A549 (cell line): ENCODE measurements around the gene SLC6A20. TPM values are rescaled to one million over a fixed set of nuclear protein-coding genes. Genes with fewer than 3 reads are reported as not detected.

Experiments
- ATAC-seq, 2 experiments: fragments of 200-7000 bp in 1 of 2; fragments of >200 bp in 1 of 2; cut with Nextera tagmentation in 1 of 2; cut with Tn5 transposase in 1 of 2; 3 replicates each; pipeline versions ENCODE4 v1.8.0 to v1.9.1; 2018 to 2020; ENCODE audit warnings: mild to moderate bottlenecking in 1 of 2, moderate library complexity in 1 of 2
- CTCF ChIA-PET: fragments of 300-600 bp; sonication (Branson Sonifier 250); formaldehyde crosslinking; extraction: SDS; loops from one replicate; lab custom pipeline; 2021; ENCODE audit warnings: antibody characterized with exemption, inconsistent platforms; lab: Yijun Ruan, JAX
- POLR2A ChIA-PET: fragments of 350-600 bp; formaldehyde crosslinking; extraction: SDS; loops from one replicate; lab custom pipeline; 2021; ENCODE audit warnings: antibody characterized with exemption, inconsistent platforms; lab: Yijun Ruan, JAX
- DNase-seq, 2 experiments: peaks; one replicate each; pipeline versions ENCODE4 v3.0.0 to v3.0.0-alpha.2; 2011 to 2016; ENCODE audit warnings: low read depth in 1 of 2, low spot score in 1 of 2
- FAIRE-seq: peaks from 2 replicates; lab custom pipeline; 2011; peaks lifted over from hg19 to GRCh38; lab: Jason Lieb, UNC
- H3K27ac ChIP-seq, 2 experiments: fragments of >200 bp; sonication (Bioruptor Twin); formaldehyde crosslinking; 3 replicates each; pipeline ENCODE4 v1.5.1; 2016 to 2017
- H3K4me1 ChIP-seq: fragments of >200 bp; sonication (Bioruptor Twin); formaldehyde crosslinking; 3 replicates; pipeline ENCODE4 v1.6.1; 2016
- H3K4me2 ChIP-seq: fragments of >200 bp; sonication (Bioruptor Twin); formaldehyde crosslinking; 3 replicates; pipeline ENCODE4 v1.6.1; 2016
- H3K4me3 ChIP-seq: fragments of >200 bp; sonication (Bioruptor Twin); formaldehyde crosslinking; 3 replicates; pipeline ENCODE4 v1.5.1; 2016
- H3K9me3 ChIP-seq: fragments of >200 bp; sonication (Bioruptor Twin); formaldehyde crosslinking; 3 replicates; pipeline ENCODE4 v1.6.1; 2016
- CBX2 ChIP-seq: fragments of 200-600 bp; sonication (generic); IDR thresholded peaks from 2 replicates; pipeline ENCODE4 v1.6.1; 2016; ENCODE audit warnings: low read depth, mild to moderate bottlenecking, borderline replicate concordance
- CHD2 ChIP-seq: fragments of 150-350 bp; IDR thresholded peaks from 2 replicates; pipeline ENCODE4 v1.6.1; 2014; ENCODE audit warnings: low read length; ENCODE audit not compliant: partially characterized antibody
- CHD4 ChIP-seq: fragments of 200-600 bp; sonication (generic); IDR thresholded peaks from 2 replicates; pipeline ENCODE4 v1.6.1; 2016; ENCODE audit warnings: antibody characterized with exemption, mild to moderate bottlenecking, borderline replicate concordance
- FOSB ChIP-seq: fragments of 250-450 bp; sonication (Bioruptor Pico); IDR thresholded peaks from 2 replicates; pipeline ENCODE4 v1.5.0; 2020; ENCODE audit warnings: mild to moderate bottlenecking, moderate library complexity
- FOXS1 ChIP-seq: fragments of 250-450 bp; sonication (Bioruptor Pico); IDR thresholded peaks from 2 replicates; pipeline ENCODE4 v1.5.0; 2020; ENCODE audit warnings: mild to moderate bottlenecking, moderate library complexity
- HDAC2 ChIP-seq: fragments of 200-600 bp; sonication (generic); IDR thresholded peaks from 2 replicates; pipeline ENCODE4 v1.6.1; 2016
- HOXB13 ChIP-seq: fragments of 250-450 bp; sonication (Bioruptor Pico); IDR thresholded peaks from 2 replicates; pipeline ENCODE4 v1.5.0; 2020; ENCODE audit warnings: low read depth, mild to moderate bottlenecking, moderate library complexity
- HOXB5 ChIP-seq: fragments of 250-450 bp; sonication (Bioruptor Pico); IDR thresholded peaks from 2 replicates; pipeline ENCODE4 v1.5.0; 2020; ENCODE audit warnings: mild to moderate bottlenecking, moderate library complexity
- JUNB ChIP-seq: fragments of >200 bp; sonication (Bioruptor Twin); formaldehyde crosslinking; IDR thresholded peaks from 2 replicates; pipeline ENCODE4 v1.6.1; 2016
- NFE2L2 ChIP-seq: fragments of 150-350 bp; conservative IDR thresholded peaks from 2 replicates; pipeline ENCODE4 v1.6.1; 2014; ENCODE audit warnings: low read length
- NPAS2 ChIP-seq: fragments of 250-450 bp; sonication (Bioruptor Pico); IDR thresholded peaks from 2 replicates; pipeline ENCODE4 v1.8.0; 2022; ENCODE audit warnings: mild to moderate bottlenecking, moderate library complexity, borderline replicate concordance
- NR3C1 ChIP-seq: fragments of >200 bp; sonication (Bioruptor Twin); formaldehyde crosslinking; IDR thresholded peaks from 3 replicates; pipeline ENCODE4 v1.6.1; 2017
- RARB ChIP-seq: fragments of 250-450 bp; sonication (Bioruptor Pico); IDR thresholded peaks from 2 replicates; pipeline ENCODE4 v1.8.0; 2021; ENCODE audit warnings: mild to moderate bottlenecking, moderate library complexity
- RFX5 ChIP-seq: fragments of 450-650 bp; IDR thresholded peaks from 2 replicates; pipeline ENCODE4 v1.7.1; 2014; ENCODE audit warnings: antibody characterized with exemption, mild to moderate bottlenecking, moderate library complexity
- RNF2 ChIP-seq: fragments of 200-600 bp; sonication (generic); IDR thresholded peaks from 2 replicates; pipeline ENCODE4 v1.6.1; 2016; ENCODE audit warnings: low read depth, mild to moderate bottlenecking, antibody characterized with exemption, moderate library complexity, borderline replicate concordance
- SREBF2 ChIP-seq: fragments of 450-650 bp; IDR thresholded peaks from 2 replicates; pipeline ENCODE4 v1.6.1; 2014; ENCODE audit warnings: mild to moderate bottlenecking, moderate library complexity
- TP53 ChIP-seq: fragments of 250-450 bp; sonication (Bioruptor Pico); IDR thresholded peaks from 2 replicates; pipeline ENCODE4 v1.5.0; 2021; ENCODE audit warnings: mild to moderate bottlenecking, moderate library complexity
- ZC3H11A ChIP-seq: fragments of 450-650 bp; IDR thresholded peaks from 2 replicates; pipeline ENCODE4 v1.6.1; 2014; ENCODE audit warnings: antibody characterized with exemption, mild to moderate bottlenecking
- WGBS: methylation state at CpG from one replicate; pipeline ENCODE4 v1.1.6; 2017; ENCODE audit errors: missing lambda C conversion rate; 5-methylcytosine and 5-hydroxymethylcytosine counted together
- polyA plus RNA-seq, 4 experiments: library from polyadenylated mRNA; depleted of rRNA in 3 of 4; stranded (reverse); fragments of >200 nt; fragmentation: RNase III in 1 of 4; extraction: RNeasy Plus Mini Kit Qiagen cat#74134 plus additional on column Dnase treatment in 1 of 4; gene quantifications; 2 replicates in 3 of 4; 3 replicates in 1 of 4; pipeline ENCODE4 v1.2.3, GENCODE V29; 2011 to 2017
- TF ChIP-seq, protein P1 (sequence below): IDR thresholded peaks from 2 replicates; pipeline ENCODE4 v1.6.1; 2012
- TF ChIP-seq, protein P2 (sequence below): fragments of 450-650 bp; IDR thresholded peaks from 2 replicates; pipeline ENCODE4 v1.6.1; 2014; ENCODE audit warnings: antibody characterized with exemption
- TF ChIP-seq, protein P3 (sequence below): fragments of >200 bp; sonication (Bioruptor Twin); formaldehyde crosslinking; IDR thresholded peaks from 2 replicates; pipeline ENCODE4 v1.6.1; 2016
- TF ChIP-seq, protein P4 (sequence below): fragments of 250-450 bp; sonication (Bioruptor Pico); IDR thresholded peaks from 2 replicates; pipeline ENCODE4 v1.5.0; 2020; ENCODE audit warnings: low read depth, mild to moderate bottlenecking, moderate library complexity
- TF ChIP-seq, protein P5 (sequence below): fragments of 250-450 bp; sonication (Bioruptor Pico); IDR thresholded peaks from 2 replicates; pipeline ENCODE4 v1.5.0; 2021; ENCODE audit warnings: mild to moderate bottlenecking, moderate library complexity, borderline replicate concordance
- TF ChIP-seq, protein P6 (sequence below): fragments of 200-600 bp; sonication (generic); IDR thresholded peaks from 2 replicates; pipeline ENCODE4 v1.6.1; 2016; ENCODE audit warnings: antibody characterized with exemption, mild to moderate bottlenecking, moderate library complexity

Gene SLC6A20
- polyA plus RNA-seq, 2 of the 4 experiments (the other 2 are of a cell fraction): not detected

DNA sequence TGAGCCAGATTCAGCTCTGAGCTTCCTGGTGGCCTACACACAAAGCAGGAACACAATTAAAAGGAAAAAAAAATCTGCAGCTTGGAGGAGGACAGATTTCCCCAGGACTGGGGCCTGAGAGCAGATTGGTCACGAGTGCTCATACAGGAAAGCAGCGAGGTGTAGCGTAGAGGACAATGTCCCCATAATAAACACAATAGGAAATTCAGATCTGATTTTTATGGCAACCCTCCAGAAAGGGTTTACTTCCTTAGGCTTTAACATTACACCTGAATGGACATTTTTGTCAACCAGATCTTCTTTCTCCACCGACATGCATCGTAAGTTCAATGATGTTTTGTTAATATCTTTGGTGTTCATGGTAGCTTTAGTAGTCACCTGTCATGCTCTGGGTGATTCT lies 23.3 kb downstream of the SLC6A20 start:
- CTCF ChIA-PET: interaction anchor here (0.9 to 2.5 kb wide), 3 partner anchors 11 to 156 kb away, joined by 3 to 8 read pairs (median 4); no protein-coding TSS in a partner anchor
- POLR2A ChIA-PET: no interaction called here
- WGBS: 65% methylated on average over 5 of the region's 5 CpGs
- TF ChIP-seq RNF2: no peak
- TF ChIP-seq CBX2: no peak
- TF ChIP-seq, protein P1, sequence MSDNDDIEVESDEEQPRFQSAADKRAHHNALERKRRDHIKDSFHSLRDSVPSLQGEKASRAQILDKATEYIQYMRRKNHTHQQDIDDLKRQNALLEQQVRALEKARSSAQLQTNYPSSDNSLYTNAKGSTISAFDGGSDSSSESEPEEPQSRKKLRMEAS: no peak
- TF ChIP-seq, protein P2, sequence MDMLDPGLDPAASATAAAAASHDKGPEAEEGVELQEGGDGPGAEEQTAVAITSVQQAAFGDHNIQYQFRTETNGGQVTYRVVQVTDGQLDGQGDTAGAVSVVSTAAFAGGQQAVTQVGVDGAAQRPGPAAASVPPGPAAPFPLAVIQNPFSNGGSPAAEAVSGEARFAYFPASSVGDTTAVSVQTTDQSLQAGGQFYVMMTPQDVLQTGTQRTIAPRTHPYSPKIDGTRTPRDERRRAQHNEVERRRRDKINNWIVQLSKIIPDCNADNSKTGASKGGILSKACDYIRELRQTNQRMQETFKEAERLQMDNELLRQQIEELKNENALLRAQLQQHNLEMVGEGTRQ: no peak
- TF ChIP-seq HDAC2: no peak
- TF ChIP-seq SREBF2: no peak
- TF ChIP-seq CHD2: no peak
- no peak for TF ChIP-seq TP53 (CRISPR knock-in tag)
- TF ChIP-seq, protein P3, sequence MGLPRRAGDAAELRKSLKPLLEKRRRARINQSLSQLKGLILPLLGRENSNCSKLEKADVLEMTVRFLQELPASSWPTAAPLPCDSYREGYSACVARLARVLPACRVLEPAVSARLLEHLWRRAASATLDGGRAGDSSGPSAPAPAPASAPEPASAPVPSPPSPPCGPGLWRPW: no peak
- TF ChIP-seq ZC3H11A: no peak
- TF ChIP-seq, protein P4, sequence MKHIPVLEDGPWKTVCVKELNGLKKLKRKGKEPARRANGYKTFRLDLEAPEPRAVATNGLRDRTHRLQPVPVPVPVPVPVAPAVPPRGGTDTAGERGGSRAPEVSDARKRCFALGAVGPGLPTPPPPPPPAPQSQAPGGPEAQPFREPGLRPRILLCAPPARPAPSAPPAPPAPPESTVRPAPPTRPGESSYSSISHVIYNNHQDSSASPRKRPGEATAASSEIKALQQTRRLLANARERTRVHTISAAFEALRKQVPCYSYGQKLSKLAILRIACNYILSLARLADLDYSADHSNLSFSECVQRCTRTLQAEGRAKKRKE (CRISPR knock-in tag): no peak
- TF ChIP-seq JUNB: no peak
- no peaks in the 10 kb centered on the region for H3K4me1 ChIP-seq
- no peak for DNase-seq
- H3K4me3 ChIP-seq: no peak overlapping the region
- FAIRE-seq: no peak
- H3K9me3 ChIP-seq: no peaks in the 10 kb centered on the region
- no peak overlapping the region for H3K4me2 ChIP-seq
- H3K27ac ChIP-seq: no peak overlapping the region
- ATAC-seq: no peak

DNA sequence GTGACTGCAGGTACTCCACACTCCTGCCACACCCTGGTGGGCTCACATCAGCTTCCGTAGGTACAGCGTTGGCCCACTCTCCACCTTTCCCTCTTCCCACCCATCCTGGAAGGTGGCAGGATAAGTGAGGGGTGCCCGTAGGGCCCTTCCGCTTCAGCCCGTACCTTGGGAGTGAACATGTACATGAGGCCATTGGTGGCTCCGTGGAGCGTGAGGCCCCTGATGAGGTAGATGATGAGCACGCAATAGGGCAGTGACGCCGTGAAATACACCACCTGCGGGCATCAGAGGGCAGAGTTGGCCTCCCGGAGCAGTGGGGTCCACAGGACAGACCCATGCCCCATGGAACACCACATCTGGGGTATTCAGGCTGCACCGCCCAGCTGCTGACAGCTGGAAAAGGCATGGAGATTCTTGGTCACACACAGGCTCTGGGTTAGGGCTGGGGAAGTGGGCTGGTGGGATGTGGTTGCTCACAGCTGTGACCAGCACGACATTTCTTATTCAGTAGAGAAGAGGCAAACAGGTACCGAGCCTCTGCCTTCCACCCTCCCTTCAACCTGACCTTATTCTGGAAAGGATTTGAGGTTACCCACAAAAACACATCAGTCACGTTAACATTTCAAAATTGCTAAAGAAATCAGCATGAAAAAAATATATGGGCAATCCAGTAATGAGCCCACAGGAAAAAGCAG lies 23.8 kb downstream of the SLC6A20 start:
- H3K4me2 ChIP-seq: no peak overlapping the region

DNA sequence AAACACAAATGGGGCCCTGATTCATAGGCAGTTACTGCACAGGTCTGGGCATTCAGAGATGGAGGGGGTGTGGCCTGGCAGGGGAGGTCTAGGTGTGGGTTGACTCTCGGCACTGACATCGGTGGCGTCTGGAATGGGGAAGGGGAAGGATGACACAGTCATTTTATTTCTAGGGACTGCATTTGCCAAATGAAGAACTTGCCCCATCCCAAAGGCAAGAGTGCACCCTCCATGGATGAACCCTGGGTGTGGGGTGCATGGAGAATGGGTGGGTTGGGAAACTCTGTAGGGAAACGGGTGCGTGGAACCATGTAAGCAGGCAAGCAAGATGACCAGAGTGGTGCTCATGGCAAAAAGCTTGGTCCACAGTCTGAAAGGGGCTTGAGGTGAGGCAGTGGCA lies 24.5 kb downstream of the SLC6A20 start:
- WGBS: 90% methylated on average over 5 of the region's 5 CpGs
- H3K27ac ChIP-seq: no peak overlapping the region
- H3K4me1 ChIP-seq: no peaks in the 10 kb centered on the region
- no peak for ATAC-seq
- H3K4me3 ChIP-seq: no peak overlapping the region
- FAIRE-seq: no peak
- ChIA-PET CTCF (interaction anchor here (1.2 kb wide), 2 partner anchors 9 to 11 kb away, joined by 3 to 4 read pairs; no protein-coding TSS in a partner anchor), POLR2A (no interaction called here)
- no peak for DNase-seq
- H3K4me2 ChIP-seq: no peak overlapping the region
- H3K9me3 ChIP-seq: peaks cover 4% of the 10 kb centered on the region; the same call in 2 of the 3 replicates
- TF ChIP-seq FOXS1 (CRISPR knock-in tag) (no peak), NR3C1 (no peak), HDAC2 (no peak), RARB (CRISPR knock-in tag) (no peak), NPAS2 (CRISPR knock-in tag) (no peak), RFX5 (no peak), FOSB (CRISPR knock-in tag) (no peak), HOXB5 (no peak), NFE2L2 (no peak), HOXB13 (no peak)
- TF ChIP-seq, protein P5, sequence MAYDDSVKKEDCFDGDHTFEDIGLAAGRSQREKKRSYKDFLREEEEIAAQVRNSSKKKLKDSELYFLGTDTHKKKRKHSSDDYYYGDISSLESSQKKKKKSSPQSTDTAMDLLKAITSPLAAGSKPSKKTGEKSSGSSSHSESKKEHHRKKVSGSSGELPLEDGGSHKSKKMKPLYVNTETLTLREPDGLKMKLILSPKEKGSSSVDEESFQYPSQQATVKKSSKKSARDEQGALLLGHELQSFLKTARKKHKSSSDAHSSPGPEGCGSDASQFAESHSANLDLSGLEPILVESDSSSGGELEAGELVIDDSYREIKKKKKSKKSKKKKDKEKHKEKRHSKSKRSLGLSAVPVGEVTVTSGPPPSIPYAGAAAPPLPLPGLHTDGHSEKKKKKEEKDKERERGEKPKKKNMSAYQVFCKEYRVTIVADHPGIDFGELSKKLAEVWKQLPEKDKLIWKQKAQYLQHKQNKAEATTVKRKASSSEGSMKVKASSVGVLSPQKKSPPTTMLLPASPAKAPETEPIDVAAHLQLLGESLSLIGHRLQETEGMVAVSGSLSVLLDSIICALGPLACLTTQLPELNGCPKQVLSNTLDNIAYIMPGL (CRISPR knock-in tag): no peak
- TF ChIP-seq, protein P4 (CRISPR knock-in tag): no peak
- TF ChIP-seq, protein P1: no peak
- TF ChIP-seq, protein P6, sequence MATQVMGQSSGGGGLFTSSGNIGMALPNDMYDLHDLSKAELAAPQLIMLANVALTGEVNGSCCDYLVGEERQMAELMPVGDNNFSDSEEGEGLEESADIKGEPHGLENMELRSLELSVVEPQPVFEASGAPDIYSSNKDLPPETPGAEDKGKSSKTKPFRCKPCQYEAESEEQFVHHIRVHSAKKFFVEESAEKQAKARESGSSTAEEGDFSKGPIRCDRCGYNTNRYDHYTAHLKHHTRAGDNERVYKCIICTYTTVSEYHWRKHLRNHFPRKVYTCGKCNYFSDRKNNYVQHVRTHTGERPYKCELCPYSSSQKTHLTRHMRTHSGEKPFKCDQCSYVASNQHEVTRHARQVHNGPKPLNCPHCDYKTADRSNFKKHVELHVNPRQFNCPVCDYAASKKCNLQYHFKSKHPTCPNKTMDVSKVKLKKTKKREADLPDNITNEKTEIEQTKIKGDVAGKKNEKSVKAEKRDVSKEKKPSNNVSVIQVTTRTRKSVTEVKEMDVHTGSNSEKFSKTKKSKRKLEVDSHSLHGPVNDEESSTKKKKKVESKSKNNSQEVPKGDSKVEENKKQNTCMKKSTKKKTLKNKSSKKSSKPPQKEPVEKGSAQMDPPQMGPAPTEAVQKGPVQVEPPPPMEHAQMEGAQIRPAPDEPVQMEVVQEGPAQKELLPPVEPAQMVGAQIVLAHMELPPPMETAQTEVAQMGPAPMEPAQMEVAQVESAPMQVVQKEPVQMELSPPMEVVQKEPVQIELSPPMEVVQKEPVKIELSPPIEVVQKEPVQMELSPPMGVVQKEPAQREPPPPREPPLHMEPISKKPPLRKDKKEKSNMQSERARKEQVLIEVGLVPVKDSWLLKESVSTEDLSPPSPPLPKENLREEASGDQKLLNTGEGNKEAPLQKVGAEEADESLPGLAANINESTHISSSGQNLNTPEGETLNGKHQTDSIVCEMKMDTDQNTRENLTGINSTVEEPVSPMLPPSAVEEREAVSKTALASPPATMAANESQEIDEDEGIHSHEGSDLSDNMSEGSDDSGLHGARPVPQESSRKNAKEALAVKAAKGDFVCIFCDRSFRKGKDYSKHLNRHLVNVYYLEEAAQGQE: no peak

More for the DNA sequence above, 23.8 kb downstream of the SLC6A20 start:
- ATAC-seq: no peak
- no peak for FAIRE-seq
- CTCF ChIA-PET: interaction anchor here (1.2 kb wide), 2 partner anchors 10 to 12 kb away, joined by 3 to 4 read pairs; no protein-coding TSS in a partner anchor
- H3K27ac ChIP-seq: no peak overlapping the region
- H3K9me3 ChIP-seq: no peaks in the 10 kb centered on the region
- DNase-seq: no peak
- POLR2A ChIA-PET: no interaction called here
- WGBS: 46% methylated on average over 15 of the region's 16 CpGs
- no peak overlapping the region for H3K4me3 ChIP-seq
- no peak for TF ChIP-seq CHD4
- TF ChIP-seq, all 56 proteins: peak for 0
- H3K4me1 ChIP-seq: no peaks in the 10 kb centered on the region
